Stimulated activated CD8-positive, alpha-beta memory T cell treated with anti-CD3 and anti-CD28 coated beads, Interleukin-7, amount 100 ng/mL, for 1 hour (primary cell): Measurements from ENCODE around the gene DNAJB6.
A peak's percentile ranks its signal among the peaks of the same experiment; 100 is the strongest.

Experiments used
- DNase-seq, 2 donors: peaks; one replicate each; pipeline ENCODE4 v3.0.0-alpha.2; 2020; ENCODE audit warnings: low read depth in 2 of 2

DNAJB6 gene

DNA sequence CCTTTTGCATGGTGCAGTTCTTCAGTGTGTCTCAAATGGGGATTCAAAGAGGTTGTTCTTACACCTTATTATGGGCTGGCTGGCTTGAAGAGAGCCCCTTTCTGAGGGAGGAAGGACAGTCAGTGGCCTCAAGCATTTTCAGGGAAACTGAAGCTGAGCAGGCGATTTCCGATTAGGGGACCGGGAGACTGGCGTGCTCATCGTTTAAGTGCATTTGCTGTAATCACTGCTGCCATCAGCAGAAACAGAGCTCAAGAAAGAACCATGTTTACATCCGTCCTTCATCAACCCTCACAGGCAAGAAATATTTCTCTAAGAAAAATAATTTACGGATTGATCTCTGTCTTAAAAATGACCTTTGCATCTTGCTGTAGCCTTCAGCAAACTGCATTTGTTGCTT, 32.2 kb downstream of the DNAJB6 start:
- no peak for DNase-seq

DNA sequence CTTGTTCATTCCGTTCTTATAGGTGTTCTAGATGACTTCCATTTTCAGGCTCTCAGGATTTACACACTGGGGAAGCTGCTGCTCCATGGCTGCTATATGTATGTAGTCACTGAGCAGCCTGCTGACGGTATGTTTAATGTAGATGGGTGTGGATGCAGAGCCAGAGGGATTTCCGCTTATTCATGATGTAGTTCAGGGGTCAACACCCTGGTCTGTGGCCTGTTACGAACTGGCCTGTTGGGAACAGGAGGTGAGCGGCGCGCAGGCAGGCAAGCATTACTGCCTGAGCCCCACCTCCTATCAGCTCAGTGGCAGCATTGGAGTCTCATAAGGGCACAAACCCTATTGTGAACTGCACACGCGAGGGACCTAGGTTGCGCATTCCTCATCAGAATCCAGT, 33.9 kb downstream of the DNAJB6 start:
- DNase-seq: no peak

DNA sequence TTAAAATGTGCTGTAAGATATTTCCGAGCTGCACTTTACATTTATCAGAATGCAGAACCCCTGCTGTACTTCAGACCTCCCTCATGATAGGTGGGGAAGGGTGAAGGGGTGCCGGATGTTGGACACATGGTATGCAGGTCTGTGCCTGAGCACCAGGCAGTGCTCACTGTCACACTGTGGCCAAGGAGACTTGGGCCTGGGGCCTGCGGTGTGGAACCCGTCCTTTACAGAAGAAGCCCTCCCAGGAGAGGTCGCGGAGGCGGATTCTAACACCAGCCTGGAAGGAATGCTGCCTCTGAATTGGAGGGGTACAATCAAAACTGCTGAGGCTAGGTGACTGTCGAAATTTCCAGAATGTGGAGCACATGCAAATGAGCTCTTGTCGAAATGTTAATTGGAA, 34.5 kb downstream of the DNAJB6 start:
- no peak for DNase-seq

DNA sequence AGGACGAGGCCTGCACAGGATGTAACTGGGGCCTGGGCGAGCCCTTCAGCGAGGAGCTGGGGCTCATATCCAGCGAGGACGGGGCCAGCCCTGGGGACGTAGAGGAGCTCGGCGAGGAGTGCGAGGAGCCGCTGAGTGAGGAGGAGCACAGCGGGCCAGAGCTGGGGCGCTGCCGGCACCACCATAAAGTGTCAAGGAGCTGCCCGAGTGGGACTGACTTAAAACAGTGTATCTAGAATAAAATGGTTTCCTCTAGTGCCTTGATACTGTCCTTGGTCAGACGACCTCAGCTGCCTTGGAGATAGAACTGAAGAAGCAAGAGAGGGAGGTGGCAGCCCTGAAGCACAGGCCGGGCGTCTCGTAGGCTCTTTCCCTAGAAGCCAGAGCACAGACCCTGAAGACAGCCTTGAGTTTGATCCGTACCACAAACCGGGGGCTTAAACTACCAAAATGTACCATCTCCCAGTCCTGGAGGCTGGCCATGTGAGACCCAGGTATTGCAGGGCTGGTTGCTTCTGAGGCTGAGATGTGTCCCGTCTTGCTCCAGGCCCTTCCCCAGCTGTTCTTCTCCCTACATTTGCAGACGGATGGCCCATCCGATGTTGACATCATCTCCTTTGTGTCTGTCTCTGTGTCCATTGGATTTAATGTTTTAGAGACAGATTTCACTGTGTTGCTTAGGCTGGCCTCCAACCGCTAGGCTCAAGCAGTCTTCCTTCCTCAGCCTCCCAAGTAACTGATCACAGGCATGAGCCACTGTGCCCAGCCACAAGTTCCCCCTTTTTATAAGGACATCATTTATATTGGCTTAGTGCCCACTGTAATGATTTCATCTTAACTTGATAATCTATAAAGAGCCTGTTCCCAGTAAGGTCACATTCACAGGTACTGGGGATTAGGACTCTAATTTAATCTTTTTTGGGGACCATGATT, 35.8 kb downstream of the DNAJB6 start:
- no peak for DNase-seq

DNA sequence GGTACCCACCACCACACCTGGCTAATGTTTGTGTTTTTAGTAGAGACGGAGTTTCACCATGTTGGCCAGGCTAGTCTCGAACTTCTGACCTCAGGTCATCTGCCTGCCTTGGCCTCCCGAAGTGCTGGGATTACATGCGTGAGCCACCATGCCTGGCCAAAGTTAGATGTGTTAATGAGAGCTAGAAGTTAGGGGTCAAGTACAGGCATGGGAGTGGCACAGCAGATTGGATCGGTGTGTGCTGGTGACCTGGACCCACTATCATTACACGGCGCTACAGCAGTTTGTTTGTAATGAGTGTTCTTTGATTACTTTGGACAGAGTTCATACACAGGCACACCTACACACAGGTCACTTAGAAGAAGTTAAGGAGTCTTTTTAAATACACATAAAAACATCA, 36.7 kb downstream of the DNAJB6 start:
- DNase-seq: no peak

DNA sequence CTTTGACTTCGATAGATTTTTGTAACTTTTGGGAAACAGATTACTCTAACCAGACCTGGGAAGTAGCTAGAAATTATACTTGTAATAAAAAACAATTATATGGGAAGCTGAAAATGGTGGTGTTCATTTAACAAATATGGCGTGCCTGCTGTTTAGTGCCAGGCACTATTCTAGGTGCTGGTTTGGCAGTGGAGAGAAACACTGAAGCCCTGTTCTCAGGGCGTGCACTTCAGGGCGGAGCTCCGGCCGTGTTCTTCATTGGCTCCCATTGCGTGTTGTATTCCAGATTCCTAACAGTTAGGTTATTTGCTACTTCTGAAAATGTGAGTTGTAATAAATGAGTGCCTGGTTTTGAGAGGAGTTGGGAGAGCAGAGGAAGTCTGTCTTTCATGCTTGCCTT, 38.6 kb downstream of the DNAJB6 start:
- DNase-seq: no peak

DNA sequence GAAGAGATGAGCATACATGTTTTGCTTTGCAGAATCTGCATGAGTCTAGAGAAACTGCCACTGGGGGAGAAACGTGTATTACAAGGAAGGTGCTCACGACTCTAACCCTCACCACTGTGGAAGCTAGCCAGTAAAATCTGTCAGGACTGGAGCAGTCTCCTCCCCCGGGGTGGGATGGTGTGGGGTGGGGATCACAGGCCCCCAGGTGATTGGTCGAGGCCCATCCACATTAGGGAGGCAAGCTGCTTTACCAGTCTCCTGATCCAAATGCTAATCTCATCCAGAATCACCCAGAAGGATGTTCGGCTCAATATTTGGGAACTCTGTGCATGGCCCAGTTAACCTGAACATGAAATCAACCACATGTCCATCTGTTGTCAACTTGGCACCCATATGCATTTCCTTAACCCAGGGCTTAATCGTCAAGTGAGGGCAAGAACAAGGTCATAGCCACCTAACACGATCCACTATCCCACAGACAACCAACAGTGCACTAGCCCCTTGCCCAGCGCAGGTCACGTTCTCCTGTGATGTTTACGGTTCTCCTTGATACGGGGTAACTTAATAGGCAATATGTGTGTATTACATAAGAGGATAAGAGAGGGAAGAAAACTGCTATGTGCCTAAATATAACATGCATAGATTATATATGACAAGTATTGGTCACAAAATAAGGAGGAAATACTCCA, 40.8 kb downstream of the DNAJB6 start:
- DNase-seq: no peak

DNA sequence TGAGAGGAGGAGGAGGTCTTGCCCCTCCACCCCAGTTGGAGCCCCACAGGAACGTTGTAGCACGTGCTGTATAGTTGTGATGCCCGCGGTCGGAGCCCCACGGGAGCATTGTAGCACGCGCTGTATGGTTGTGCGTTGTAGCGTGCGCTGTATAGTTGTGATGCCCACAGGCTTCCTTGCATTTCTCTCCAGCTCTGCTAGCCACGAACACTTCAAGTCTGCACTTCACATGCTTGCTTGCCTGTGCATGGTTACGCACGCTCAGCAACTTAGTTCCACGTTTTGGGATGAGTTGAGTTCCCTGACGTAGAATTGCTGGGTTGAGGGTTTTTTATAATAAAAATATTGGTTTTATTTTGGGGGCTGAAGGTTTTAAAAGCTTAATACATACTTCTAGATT, 41.6 kb downstream of the DNAJB6 start:
- DNase-seq: no peak

DNA sequence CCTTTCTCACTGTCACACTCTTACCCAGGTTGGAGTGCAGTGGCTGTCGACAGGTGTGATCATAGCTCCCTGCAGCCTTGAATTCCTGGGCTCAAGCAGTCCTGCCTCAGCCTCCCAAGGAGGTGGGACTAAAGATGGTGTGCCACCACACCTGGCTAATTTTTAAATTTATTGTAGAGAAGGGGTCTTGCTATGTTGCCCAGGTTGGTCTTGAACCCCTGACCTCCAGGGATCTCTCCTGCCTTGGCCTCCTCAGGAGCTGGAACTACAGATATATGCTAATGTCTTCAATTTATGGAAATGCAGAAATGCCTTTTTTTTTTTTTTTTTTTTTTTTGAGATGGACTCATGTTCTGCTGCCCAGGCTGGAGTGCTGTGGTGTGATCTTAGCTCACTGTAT, 42.7 kb downstream of the DNAJB6 start:
- DNase-seq: no peak

DNA sequence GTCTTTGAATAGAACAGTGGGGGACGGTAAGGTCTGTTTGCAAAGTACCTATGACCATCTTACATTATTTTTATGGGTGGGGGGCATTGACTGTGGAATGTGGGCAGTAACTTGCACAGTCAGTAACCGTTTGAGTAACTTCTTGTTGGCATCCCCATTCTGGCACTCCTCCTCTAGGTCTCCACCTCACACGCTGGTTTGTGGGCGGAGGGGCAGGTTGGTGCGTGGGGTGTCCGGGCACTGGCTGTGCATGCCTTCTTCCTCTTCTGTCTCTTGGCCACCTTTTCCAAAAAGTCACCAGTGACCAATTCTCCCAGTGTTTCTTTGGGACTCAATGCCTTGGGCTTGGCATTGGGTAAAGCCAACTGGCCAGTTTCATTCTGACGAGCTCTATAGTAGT, 43.6 kb downstream of the DNAJB6 start:
- no peak for DNase-seq

DNA sequence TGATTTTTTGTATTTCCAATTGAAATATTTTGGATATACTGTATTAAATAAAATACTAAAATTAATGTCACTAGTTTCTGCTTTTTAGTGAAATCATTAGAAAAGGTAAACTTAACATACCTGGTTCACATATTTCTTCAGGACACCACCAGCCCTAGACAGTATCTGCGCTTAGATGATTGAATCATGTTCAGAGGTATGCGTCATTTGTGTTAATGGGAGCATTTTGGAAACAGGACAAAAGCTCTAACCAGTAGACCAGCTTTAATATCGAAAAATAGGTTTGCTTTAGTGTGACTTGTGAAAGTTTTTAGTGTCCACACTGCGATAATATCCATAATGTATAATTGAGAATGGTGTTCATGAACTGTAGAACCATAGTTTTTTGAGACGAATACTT, 47.1 kb downstream of the DNAJB6 start:
- no peak for DNase-seq

DNA sequence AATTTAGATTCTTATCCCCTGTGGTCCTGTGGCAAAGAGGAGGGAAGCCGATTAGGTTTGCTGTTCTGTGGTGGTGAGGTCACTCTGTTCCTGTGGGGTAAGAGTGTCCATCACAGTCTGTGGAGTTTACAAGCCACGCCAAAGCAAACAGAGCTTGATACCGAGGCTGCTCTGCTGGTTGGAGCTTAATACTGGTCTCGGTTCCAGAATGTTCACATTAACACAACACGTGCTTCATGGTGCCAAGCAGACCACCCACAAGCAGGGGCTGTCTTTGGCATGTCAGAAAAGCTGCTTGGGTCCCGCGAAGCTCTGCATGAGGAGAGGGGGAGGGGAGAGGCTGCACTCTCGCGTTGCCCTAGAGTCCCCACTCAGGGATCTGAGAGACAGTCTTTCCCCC, 47.5 kb downstream of the DNAJB6 start:
- DNase-seq: no peak

DNA sequence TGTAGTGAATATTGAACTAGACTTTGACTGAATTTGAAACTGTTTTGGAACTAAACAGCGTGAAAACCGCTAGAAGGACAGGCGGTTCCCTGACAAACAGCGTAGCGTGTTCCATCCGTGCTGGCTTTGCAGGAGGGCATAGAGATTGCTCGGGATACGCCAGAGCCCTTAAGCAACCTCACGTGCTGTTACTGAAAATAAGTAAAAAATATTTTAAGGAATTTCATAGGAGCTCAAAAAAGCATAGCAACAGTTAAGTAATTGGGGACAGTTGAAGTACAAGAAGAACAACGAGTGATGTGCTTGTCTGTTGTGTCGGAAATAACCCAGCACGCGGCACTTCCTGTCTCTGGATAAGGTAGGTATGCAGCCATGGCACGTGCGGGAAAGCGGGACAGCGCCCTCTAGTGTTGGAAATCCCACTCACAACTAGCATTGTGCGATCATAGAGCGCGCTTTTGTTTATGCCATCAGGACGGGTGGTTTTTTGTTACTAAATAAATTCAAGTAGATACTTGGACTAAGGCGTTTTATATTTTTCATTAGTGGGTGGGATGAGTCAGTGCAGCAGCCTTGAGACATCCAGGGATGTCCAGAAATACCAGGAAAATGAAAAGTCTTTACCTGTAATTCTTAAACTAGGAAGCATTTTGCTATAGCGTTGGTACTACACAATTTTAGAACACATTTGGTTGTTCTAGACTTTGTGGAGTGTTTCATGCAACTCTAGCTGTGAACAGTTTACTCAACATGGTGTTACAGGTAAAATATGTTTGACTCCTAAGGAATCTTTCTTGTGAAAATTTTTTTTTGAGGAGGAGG, 50.4 kb downstream of the DNAJB6 start:
- peak; percentile 73 to 77 for DNase-seq

DNA sequence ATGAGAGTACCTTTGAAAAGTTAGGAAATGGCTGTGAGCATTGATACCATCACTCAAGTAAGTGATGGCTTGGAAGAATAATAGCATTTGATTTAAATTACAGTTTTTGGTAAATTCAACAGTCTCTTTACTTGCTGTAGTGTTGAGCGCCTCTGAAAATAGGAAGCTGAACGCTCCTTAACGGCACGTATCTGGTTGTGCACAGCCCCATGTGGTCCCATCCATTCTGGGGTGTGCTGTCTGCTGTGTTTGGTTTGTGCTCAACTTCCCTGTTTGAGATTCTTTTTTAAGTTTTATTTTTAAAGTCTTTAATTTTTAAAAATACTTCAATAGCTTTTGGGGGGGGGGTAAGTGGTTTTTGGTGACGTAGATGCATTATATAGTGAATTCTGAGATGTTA, 51.5 kb downstream of the DNAJB6 start:
- DNase-seq: no peak

DNA sequence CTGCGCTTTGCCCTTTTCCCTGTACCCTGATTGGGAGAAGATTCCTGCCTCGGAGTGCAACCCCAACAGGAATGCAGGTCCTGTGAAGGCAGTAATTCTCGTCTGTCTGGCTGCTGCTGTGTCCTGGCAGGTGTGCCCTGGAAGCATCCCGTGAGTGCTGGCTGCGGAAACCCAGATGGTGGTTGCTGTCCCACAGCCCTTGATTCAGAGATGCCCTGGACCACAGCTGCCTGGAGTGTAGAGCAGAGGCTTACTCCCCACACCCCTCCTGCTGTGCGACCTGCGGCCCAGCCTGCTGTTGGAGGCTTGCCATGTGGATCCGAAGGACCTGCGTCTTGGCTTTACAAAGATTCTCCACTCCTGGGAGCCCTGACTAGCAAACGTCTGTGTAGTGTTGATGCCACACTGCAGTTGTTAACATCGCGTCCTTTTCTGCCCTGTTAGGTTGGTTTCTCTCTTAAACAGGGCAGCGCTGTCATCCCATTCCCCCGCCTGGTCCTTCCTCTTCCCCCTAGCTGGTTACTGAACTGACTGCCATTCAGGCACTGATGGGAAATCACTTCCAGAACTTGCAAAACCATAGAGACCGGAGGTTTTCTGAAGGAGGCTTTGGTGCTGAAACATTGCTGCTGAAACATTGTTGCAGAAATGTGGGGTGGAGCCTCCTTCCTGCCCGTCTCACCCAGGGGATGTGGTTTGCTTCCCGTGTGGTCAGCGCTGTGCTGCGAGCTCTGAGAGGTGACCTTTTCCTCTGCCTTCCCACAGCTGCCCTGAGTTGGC, 53.3 kb downstream of the DNAJB6 start:
- DNase-seq: no peak

DNA sequence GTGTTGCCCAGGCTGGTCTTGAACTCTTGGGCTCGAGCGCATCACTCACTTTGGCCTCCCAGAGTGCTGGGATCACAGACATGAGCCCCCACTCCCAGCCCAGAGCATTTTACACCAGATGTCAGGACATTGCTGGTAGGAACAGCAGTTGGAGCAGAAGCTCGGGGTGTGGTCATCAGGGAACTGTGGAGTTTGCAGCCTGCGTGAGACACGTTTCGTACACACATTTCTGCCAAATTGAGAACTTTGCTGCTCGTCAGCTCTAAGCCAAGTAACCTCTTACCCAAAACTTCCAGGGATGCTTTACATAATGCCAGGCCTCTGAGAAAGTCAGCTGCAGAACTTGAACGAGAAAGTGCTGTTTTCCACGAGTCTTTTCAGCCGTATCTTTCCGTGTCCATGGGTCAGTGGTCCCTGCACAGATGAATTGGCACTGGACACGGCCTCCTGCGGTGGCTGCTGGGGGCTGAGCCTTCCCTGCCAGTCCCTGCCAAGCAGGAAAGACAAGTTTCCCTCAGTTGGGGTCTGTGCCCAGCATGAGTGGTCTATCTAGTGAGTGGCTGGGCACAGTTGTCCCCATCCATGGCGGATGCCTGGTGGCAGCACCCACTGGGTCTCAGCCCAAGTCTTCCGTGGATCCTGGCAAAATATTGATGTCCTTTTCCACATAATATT, 54.4 kb downstream of the DNAJB6 start:
- no peak for DNase-seq

DNA sequence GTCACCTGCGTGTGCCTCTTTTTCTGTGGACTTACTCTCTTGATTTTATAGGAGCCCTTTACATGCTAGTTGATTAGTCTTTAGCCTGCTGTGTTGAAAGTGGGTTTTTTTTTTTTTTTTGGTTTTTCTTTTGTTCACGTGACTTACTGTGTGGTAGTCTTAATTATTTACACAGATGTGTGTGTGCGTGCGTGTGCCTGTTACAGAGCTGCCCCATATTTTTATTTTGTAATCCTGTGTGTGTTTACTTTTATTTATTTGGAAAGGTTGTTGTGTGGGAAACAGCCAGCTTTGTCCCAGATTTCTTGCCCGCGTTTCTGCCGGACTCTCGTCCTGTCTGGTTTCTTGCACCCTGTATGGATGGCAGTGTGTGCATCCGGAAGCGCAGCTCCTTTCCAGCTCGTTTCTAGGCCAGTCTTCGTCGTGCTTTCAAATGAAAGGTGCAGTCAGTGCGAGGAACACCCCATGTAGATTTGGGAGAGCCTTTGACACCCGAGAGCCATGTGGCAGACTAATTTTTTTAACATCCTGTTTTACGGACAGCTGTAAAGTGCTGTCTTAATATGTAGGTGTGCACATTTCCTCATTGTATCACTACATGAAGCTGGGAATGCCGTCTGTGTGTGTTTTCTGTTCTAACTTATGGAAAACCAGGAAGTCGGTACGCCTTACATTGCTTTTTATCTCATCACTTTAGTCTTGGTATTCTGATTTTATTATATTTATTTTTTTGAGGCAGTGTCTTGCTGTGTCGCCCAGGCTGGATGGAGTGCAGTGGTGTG, 55.6 kb downstream of the DNAJB6 start:
- DNase-seq: no peak

DNA sequence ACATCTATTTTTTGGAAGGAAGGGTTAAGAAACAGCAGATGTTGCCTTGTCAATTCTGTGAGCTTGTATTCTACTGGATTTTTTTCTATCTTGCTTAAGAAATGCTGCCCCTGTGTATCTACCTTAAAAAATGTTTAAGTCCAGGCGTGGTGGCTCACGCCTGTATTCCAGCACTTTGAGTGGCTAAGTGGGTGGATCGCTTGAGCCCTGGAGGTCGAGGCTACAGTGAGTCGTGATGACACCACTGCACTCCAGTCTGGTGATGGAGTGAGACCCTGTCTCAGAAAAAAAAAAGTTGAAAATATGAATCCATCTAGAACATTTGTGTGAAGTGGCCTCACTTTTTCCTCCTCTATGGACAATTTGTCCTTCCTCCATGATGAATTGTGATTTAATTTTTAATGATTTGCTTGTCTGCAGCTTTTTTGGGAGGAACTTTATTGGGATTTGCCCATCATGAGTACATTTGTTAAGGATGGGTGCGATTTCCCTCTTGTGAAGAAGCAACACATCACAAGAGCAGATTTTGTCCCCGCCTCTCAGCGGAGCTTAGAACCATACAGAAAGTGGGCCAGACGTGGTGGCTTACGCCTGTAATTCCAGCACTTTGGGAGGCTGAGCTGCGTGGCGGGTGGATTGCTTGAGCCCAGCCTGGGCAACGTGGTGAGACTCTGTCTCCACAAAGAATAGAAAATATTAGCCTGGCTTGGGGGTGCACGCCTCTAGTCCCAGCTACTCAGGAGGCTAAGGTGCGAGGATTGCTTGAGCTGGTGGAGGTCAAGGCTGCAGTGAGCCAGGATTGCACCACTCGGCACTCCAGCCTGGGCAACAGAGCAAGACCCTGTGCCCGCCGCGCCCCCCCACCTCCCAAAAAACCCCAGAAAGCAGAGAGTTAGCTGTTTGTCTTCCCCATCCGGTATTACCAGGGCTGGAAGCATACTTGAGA, 57.7 kb downstream of the DNAJB6 start:
- no peak for DNase-seq

DNA sequence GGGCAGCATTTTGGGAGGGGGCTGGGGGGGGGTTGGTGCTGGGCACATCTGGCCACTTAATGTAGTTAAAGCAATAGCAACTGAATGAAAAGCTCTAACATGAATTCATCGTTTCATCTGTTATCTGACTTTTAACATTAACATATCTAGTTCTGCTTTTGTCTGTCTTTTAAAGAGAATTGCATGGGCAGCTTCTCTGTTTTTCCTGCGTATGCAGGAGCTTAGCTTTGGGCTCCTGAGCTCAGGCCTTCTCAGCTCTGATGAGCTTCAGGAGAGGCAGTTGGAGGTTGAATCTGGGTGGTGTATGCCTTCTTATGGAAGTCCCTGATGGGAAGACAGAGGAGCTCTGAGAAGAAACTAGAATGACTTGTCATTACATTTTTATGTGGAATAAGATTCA, 58.4 kb downstream of the DNAJB6 start:
- no peak for DNase-seq
